ENCODE measurements around the gene ELFN2. TPM values are rescaled to one million over a fixed set of nuclear protein-coding genes. Genes with fewer than 3 reads are reported as not detected.

ELFN2 gene
- total and polyA plus RNA-seq, 4 donors, result 0.07 to 0.19 (median 0.08) TPM; not detected in 1

DNA sequence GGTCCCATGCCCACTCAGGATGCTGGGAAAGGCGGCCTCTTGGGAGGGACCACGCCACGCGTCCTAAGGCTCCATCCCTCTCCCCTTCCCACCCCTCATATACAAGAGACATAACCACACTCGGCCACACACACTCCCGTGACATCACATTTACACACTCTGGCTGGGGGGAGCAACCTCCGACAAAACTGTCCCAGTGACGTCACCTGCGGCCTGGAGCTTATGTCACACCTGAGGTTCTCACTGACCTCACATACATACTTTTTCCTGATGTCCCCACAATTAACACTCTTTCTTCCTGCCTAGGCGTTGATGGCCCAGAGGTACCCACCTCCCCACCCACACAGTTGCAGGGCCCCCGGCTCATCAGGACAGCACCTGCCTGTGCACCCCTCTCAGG lies 1.9 kb downstream of the ELFN2 start:
- Histone ChIP-seq H3K27me3 (ENCODE audit: control insufficient read depth in 4 of 4, insufficient read depth in 4 of 4, low read length in 3 of 4) (peaks cover 0 to 7% (median 2%) of the 10 kb centered on the region in 4 donors), H3K9me3 (ENCODE audit: control insufficient read depth in 4 of 4, low read length in 3 of 4) (no peaks in the 10 kb centered on the region), H3K36me3 (ENCODE audit: control insufficient read depth in 4 of 4, insufficient read depth in 3 of 4, low read depth in 1 of 4, low read length in 3 of 4) (no peaks in the 10 kb centered on the region), H3K4me1 (ENCODE audit: control insufficient read depth in 4 of 4, insufficient read depth in 4 of 4, low read length in 3 of 4) (peaks cover 5 to 15% (median 9%) of the 10 kb centered on the region in 4 donors), H3K4me3 (ENCODE audit: low read depth in 1 of 3, low read length in 3 of 3) (no peak overlapping the region), H3K27ac (ENCODE audit: low read depth in 1 of 2, low read length in 2 of 2) (no peak overlapping the region), H3K9ac (ENCODE audit: low read depth in 1 of 2, low read length in 2 of 2) (no peak overlapping the region)
- 91% methylated on average over 11 of the region's 11 CpGs for WGBS
- TF ChIP-seq, protein P1, sequence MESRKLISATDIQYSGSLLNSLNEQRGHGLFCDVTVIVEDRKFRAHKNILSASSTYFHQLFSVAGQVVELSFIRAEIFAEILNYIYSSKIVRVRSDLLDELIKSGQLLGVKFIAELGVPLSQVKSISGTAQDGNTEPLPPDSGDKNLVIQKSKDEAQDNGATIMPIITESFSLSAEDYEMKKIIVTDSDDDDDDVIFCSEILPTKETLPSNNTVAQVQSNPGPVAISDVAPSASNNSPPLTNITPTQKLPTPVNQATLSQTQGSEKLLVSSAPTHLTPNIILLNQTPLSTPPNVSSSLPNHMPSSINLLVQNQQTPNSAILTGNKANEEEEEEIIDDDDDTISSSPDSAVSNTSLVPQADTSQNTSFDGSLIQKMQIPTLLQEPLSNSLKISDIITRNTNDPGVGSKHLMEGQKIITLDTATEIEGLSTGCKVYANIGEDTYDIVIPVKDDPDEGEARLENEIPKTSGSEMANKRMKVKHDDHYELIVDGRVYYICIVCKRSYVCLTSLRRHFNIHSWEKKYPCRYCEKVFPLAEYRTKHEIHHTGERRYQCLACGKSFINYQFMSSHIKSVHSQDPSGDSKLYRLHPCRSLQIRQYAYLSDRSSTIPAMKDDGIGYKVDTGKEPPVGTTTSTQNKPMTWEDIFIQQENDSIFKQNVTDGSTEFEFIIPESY (IDR thresholded peaks at IDR 0.05), result no peak
- TF ChIP-seq, protein P2, sequence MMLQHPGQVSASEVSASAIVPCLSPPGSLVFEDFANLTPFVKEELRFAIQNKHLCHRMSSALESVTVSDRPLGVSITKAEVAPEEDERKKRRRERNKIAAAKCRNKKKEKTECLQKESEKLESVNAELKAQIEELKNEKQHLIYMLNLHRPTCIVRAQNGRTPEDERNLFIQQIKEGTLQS (IDR thresholded peaks at IDR 0.05), result no peak
- DNase-seq (ENCODE audit: low spot score), result no peak

DNA sequence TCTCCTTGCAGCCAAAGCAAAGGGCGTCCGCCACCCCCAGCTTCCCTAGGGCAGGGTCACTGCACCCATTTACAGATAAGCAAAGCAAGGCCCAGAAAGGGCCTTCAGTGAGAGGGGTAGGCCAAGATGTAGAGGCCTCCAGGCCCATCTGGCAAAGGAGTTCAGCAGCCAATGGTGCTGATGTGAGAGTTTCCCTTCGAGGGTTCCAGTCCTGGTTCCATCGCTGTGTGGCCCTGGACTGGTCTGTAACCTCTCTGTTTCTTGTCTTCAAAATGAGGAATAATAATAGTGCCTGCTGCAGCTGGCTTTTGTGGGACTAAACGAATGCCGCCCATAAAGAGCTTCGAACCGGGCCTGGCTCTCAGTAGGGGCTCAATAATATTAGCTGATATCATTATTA lies 4.0 kb downstream of the ELFN2 start:
- 91% methylated on average over 8 of the region's 8 CpGs for WGBS
- H3K4me1 ChIP-seq (ENCODE audit: control insufficient read depth in 4 of 4, insufficient read depth in 4 of 4, low read length in 3 of 4), result peaks cover 7 to 24% (median 12%) of the 10 kb centered on the region in 4 donors
- peaks cover 0 to 7% (median 5%) of the 10 kb centered on the region in 4 donors for H3K27me3 ChIP-seq (ENCODE audit: control insufficient read depth in 4 of 4, insufficient read depth in 4 of 4, low read length in 3 of 4)
- no peak for TF ChIP-seq YY1 (IDR thresholded peaks at IDR 0.05)
- TF ChIP-seq, protein P3, sequence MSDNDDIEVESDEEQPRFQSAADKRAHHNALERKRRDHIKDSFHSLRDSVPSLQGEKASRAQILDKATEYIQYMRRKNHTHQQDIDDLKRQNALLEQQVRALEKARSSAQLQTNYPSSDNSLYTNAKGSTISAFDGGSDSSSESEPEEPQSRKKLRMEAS (IDR thresholded peaks at IDR 0.05), result no peak
- TF ChIP-seq, protein P2 (IDR thresholded peaks at IDR 0.05), result no peak
- TF ChIP-seq, protein P4, sequence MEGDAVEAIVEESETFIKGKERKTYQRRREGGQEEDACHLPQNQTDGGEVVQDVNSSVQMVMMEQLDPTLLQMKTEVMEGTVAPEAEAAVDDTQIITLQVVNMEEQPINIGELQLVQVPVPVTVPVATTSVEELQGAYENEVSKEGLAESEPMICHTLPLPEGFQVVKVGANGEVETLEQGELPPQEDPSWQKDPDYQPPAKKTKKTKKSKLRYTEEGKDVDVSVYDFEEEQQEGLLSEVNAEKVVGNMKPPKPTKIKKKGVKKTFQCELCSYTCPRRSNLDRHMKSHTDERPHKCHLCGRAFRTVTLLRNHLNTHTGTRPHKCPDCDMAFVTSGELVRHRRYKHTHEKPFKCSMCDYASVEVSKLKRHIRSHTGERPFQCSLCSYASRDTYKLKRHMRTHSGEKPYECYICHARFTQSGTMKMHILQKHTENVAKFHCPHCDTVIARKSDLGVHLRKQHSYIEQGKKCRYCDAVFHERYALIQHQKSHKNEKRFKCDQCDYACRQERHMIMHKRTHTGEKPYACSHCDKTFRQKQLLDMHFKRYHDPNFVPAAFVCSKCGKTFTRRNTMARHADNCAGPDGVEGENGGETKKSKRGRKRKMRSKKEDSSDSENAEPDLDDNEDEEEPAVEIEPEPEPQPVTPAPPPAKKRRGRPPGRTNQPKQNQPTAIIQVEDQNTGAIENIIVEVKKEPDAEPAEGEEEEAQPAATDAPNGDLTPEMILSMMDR (IDR thresholded peaks at IDR 0.05; ENCODE audit: low read depth, low read length, missing input control), result no peak
- TF ChIP-seq RXRA (IDR thresholded peaks at IDR 0.05), result no peak
- TF ChIP-seq HNF4A (conservative IDR thresholded peaks at IDR 0.05), result no peak
- no peak for TF ChIP-seq NR2F2 (IDR thresholded peaks at IDR 0.05)
- no peak for TF ChIP-seq GABPA (IDR thresholded peaks at IDR 0.05 in 1 of 2, conservative IDR thresholded peaks at IDR 0.05 in 1 of 2)
- no peak for TF ChIP-seq EGR1 (IDR thresholded peaks at IDR 0.05; ENCODE audit: low read depth in 2 of 2)
- TF ChIP-seq FOXA1 (IDR thresholded peaks at IDR 0.05), result no peak
- TF ChIP-seq, protein P5, sequence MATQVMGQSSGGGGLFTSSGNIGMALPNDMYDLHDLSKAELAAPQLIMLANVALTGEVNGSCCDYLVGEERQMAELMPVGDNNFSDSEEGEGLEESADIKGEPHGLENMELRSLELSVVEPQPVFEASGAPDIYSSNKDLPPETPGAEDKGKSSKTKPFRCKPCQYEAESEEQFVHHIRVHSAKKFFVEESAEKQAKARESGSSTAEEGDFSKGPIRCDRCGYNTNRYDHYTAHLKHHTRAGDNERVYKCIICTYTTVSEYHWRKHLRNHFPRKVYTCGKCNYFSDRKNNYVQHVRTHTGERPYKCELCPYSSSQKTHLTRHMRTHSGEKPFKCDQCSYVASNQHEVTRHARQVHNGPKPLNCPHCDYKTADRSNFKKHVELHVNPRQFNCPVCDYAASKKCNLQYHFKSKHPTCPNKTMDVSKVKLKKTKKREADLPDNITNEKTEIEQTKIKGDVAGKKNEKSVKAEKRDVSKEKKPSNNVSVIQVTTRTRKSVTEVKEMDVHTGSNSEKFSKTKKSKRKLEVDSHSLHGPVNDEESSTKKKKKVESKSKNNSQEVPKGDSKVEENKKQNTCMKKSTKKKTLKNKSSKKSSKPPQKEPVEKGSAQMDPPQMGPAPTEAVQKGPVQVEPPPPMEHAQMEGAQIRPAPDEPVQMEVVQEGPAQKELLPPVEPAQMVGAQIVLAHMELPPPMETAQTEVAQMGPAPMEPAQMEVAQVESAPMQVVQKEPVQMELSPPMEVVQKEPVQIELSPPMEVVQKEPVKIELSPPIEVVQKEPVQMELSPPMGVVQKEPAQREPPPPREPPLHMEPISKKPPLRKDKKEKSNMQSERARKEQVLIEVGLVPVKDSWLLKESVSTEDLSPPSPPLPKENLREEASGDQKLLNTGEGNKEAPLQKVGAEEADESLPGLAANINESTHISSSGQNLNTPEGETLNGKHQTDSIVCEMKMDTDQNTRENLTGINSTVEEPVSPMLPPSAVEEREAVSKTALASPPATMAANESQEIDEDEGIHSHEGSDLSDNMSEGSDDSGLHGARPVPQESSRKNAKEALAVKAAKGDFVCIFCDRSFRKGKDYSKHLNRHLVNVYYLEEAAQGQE (IDR thresholded peaks at IDR 0.05), result no peak
- TF ChIP-seq, protein P1 (IDR thresholded peaks at IDR 0.05), result no peak
- no peak for DNase-seq (ENCODE audit: low spot score)
- no peak overlapping the region for H3K4me3 ChIP-seq (ENCODE audit: low read depth in 1 of 3, low read length in 3 of 3)
- H3K27ac ChIP-seq (ENCODE audit: low read depth in 1 of 2, low read length in 2 of 2), result no peak overlapping the region
- H3K9ac ChIP-seq (ENCODE audit: low read depth in 1 of 2, low read length in 2 of 2), result no peak overlapping the region
- H3K36me3 ChIP-seq (ENCODE audit: control insufficient read depth in 4 of 4, insufficient read depth in 3 of 4, low read depth in 1 of 4, low read length in 3 of 4), result no peaks in the 10 kb centered on the region
- H3K9me3 ChIP-seq (ENCODE audit: control insufficient read depth in 4 of 4, low read length in 3 of 4), result no peaks in the 10 kb centered on the region

Data from liver (tissue), 9 donors.